NCI-H1417 (cell line): ENCODE data around the gene VSIG2.

ENCODE experiments used
- DNase-seq, 3 experiments: peaks; one replicate each; lab custom pipeline; 2025; lab: John Stamatoyannopoulos, UW

The VSIG2 gene

GRCh38 chr11:124763156-124763947 lies 11.3 kb upstream of the VSIG2 start:
- DNase-seq: peak; percentile 58 to 92 (median 83)

GRCh38 chr11:124762624-124763155 lies 10.6 kb upstream of the VSIG2 start:
- peak in 2 of 3 experiments; percentile 78 for DNase-seq

- DNase-seq: peak in 2 of 3 experiments; percentile 65 to 68
These were observed 10.1 kb upstream of the VSIG2 start, which contains the start of gene ESAM for GRCh38 chr11:124762105-124762623. Gene ESAM, minus strand, starts transcription at chr11:124762290. Its CDS starts 136 bp downstream, at chr11:124762154.

- DNase-seq: no peak
These were observed 9.4 kb upstream of the VSIG2 start for GRCh38 chr11:124761301-124762104.

- no peak for DNase-seq
These were observed 8.8 kb upstream of the VSIG2 start for GRCh38 chr11:124760806-124761205.

GRCh38 chr11:124760205-124760652 lies 8.2 kb upstream of the VSIG2 start:
- no peak for DNase-seq

- no peak for DNase-seq
These were observed 7.5 kb upstream of the VSIG2 start for GRCh38 chr11:124759266-124760204.

GRCh38 chr11:124758355-124759265 lies 6.6 kb upstream of the VSIG2 start:
- DNase-seq: no peak

- DNase-seq: no peak
These were observed 5.3 kb upstream of the VSIG2 start for GRCh38 chr11:124757320-124757719.

- DNase-seq: no peak
These were observed 4.7 kb upstream of the VSIG2 start for GRCh38 chr11:124756753-124757227.

- DNase-seq: no peak
These were observed 4.1 kb upstream of the VSIG2 start for GRCh38 chr11:124756033-124756752.

GRCh38 chr11:124754710-124755109 lies 2.7 kb upstream of the VSIG2 start:
- DNase-seq: no peak

- no peak for DNase-seq
These were observed 2.3 kb upstream of the VSIG2 start for GRCh38 chr11:124754309-124754708.

GRCh38 chr11:124753624-124754023 lies 1.6 kb upstream of the VSIG2 start:
- DNase-seq: no peak

GRCh38 chr11:124753205-124753604 lies 1.1 kb upstream of the VSIG2 start:
- no peak for DNase-seq

GRCh38 chr11:124752471-124753102 lies 532 bp upstream of the VSIG2 start:
- DNase-seq: no peak

- DNase-seq: no peak
These were observed 689 bp downstream of the VSIG2 start for GRCh38 chr11:124751391-124751740.

- no peak for DNase-seq
These were observed 2.1 kb downstream of the VSIG2 start for GRCh38 chr11:124749912-124750311.
